ENCODE measurements around the gene DEF6. TPM values are rescaled to one million over a fixed set of nuclear protein-coding genes. Genes with fewer than 3 reads are reported as not detected.
A peak's percentile ranks its signal among the peaks of the same experiment; 100 is the strongest.

Gene DEF6
- total RNA-seq, 4 donors from 2014 or later = 2.5 to 4.7 (median 3.6) TPM

DNA sequence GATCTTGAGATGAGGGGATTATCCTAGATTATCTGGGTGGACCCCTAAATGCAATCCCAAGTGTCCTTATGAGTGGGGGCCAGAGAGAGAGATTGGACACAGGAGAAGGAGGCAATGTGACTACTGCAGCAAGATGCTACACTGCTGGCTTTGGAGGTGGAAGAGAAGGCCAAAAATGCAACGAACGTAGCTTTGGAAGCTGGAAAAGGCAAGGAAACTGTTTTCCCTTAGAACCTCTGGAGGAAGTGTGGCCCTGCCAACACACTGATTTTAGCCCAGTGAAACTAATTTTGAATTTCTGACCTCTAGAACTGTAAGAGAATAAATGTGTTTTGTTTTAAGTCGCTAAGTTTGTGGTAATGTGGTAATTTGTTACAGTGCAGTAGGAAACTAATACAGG lies 60.5 kb downstream of the DEF6 start:
- no peaks in the 10 kb centered on the region for H3K27me3 ChIP-seq
- H3K27ac ChIP-seq (replicated peaks in 1 of 4) = no peak overlapping the region
- no peak for DNase-seq (ENCODE audit: extremely low spot score)
- peaks cover 5 to 36% (median 14%) of the 10 kb centered on the region in 4 donors for H3K36me3 ChIP-seq
- 49% methylated on average over 3 of the region's 3 CpGs for WGBS
- no peak overlapping the region for H3K4me3 ChIP-seq
- no peak for TF ChIP-seq POLR2A (IDR thresholded peaks at IDR 0.05; ENCODE audit: low read depth)
- TF ChIP-seq EP300 (IDR thresholded peaks at IDR 0.05) = no peak
- TF ChIP-seq, protein P1, sequence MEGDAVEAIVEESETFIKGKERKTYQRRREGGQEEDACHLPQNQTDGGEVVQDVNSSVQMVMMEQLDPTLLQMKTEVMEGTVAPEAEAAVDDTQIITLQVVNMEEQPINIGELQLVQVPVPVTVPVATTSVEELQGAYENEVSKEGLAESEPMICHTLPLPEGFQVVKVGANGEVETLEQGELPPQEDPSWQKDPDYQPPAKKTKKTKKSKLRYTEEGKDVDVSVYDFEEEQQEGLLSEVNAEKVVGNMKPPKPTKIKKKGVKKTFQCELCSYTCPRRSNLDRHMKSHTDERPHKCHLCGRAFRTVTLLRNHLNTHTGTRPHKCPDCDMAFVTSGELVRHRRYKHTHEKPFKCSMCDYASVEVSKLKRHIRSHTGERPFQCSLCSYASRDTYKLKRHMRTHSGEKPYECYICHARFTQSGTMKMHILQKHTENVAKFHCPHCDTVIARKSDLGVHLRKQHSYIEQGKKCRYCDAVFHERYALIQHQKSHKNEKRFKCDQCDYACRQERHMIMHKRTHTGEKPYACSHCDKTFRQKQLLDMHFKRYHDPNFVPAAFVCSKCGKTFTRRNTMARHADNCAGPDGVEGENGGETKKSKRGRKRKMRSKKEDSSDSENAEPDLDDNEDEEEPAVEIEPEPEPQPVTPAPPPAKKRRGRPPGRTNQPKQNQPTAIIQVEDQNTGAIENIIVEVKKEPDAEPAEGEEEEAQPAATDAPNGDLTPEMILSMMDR (IDR thresholded peaks at IDR 0.05) = no peak
- TF ChIP-seq POLR2AphosphoS5 (IDR thresholded peaks at IDR 0.05) = no peak
- intact Hi-C loops (cut with DNase I) = no loop called here
- peaks cover 39 to 51% (median 42%) of the 10 kb centered on the region in 4 donors for H3K4me1 ChIP-seq
- H3K9me3 ChIP-seq = no peaks in the 10 kb centered on the region

DNA sequence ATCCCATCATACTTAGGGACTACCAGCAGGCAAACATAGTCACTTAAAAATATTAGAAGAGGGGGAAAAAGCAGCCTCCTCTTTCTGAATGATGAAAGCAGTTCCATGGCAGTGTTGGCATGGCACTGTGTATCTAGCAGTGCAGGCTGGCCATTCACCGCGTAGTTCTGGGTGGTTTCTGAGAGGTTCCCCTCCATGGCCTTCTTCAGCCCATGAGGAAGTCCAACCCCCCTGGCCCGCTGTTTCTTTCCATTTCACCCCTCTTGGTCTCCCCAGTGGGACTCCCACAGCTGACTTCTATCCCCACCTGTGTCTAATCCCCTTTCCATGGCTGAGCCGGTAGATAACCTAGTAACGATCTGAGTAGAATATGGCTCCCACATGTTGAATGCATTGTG lies 61.7 kb downstream of the DEF6 start:
- H3K9me3 ChIP-seq = no peaks in the 10 kb centered on the region
- peaks cover 4 to 23% (median 10%) of the 10 kb centered on the region in 4 donors for H3K36me3 ChIP-seq
- H3K27ac ChIP-seq (replicated peaks in 1 of 4) = peak overlapping the region in 1 of 4 donors; percentile 33
- no peak overlapping the region for H3K4me3 ChIP-seq
- no peak for DNase-seq (ENCODE audit: extremely low spot score)
- intact Hi-C loops (cut with DNase I) = no loop called here
- 97% methylated on average over 5 of the region's 5 CpGs for WGBS
- H3K4me1 ChIP-seq = peaks cover 39 to 51% (median 45%) of the 10 kb centered on the region in 4 donors
- TF ChIP-seq, protein P1 (IDR thresholded peaks at IDR 0.05) = no peak
- TF ChIP-seq POLR2A (IDR thresholded peaks at IDR 0.05; ENCODE audit: low read depth) (no peak), POLR2AphosphoS5 (IDR thresholded peaks at IDR 0.05) (no peak), EP300 (IDR thresholded peaks at IDR 0.05) (no peak)
- H3K27me3 ChIP-seq = no peaks in the 10 kb centered on the region

- Histone ChIP-seq H3K4me1 (peaks cover 39 to 51% (median 45%) of the 10 kb centered on the region in 4 donors), H3K4me3 (no peak overlapping the region), H3K36me3 (peaks cover 0 to 18% (median 9%) of the 10 kb centered on the region in 4 donors), H3K27ac (replicated peaks in 1 of 4) (peak overlapping the region in 2 of 4 donors; percentile 15 to 33), H3K27me3 (no peaks in the 10 kb centered on the region), H3K9me3 (no peaks in the 10 kb centered on the region)
- intact Hi-C loops (cut with DNase I) = no loop called here
- 25% methylated on average over 2 of the region's 2 CpGs for WGBS
- no peak for DNase-seq (ENCODE audit: extremely low spot score)
- TF ChIP-seq POLR2A (IDR thresholded peaks at IDR 0.05; ENCODE audit: low read depth) (no peak), EP300 (IDR thresholded peaks at IDR 0.05) (no peak), POLR2AphosphoS5 (IDR thresholded peaks at IDR 0.05) (no peak)
- TF ChIP-seq, protein P1 (IDR thresholded peaks at IDR 0.05) = no peak
Observed at GRCh38 chr6:35359744-35360348, 62.2 kb downstream of the DEF6 start.

DNA sequence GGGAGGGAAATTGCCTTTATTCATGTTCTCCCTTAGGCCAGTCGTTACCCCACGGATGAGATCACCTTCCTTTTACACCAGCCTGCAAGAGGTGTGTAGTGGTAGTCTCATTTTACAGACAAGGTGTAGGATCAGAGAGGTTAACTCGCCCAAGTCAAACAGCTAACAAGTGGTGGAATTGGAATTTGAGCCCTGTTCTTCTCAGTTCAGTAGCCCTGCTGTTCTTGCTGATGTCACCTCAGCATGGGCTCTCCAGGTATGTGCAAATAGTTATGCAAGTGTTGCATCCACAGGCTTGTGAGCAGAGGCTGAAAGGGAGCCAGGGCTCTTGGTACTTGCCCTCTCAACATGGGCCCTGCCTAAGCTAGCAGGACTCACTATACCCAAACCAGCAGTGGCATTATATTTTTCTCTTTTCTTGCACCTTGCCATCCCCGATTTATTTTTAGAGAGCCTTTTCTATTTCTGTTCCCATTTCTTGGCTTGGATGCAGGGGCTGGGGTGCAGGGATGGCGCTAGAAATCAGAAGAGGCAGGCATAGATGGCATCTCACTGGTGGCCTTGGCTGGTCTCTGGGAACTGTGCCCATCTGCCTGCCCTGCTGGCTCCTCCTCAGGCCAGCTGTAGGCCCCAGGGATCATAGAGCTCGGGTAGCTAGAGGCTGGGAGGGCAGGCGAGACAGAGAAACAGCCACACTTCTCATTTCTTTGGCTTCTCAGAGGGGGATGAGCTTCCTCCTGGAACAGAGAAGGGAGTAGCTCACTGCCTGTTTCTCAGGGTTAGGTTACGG lies 62.9 kb downstream of the DEF6 start:
- intact Hi-C loops (cut with DNase I) = no loop called here
- peaks cover 39 to 51% (median 45%) of the 10 kb centered on the region in 4 donors for H3K4me1 ChIP-seq
- no peaks in the 10 kb centered on the region for H3K27me3 ChIP-seq
- H3K9me3 ChIP-seq = no peaks in the 10 kb centered on the region
- peak overlapping the region in 3 of 4 donors; percentile 25 to 33 (median 31) for H3K27ac ChIP-seq (replicated peaks in 1 of 4)
- TF ChIP-seq EP300 (IDR thresholded peaks at IDR 0.05) (no peak), POLR2AphosphoS5 (IDR thresholded peaks at IDR 0.05) (peak; percentile 13 to 38)
- H3K36me3 ChIP-seq = peaks cover 0 to 15% (median 7%) of the 10 kb centered on the region in 4 donors
- DNase-seq (ENCODE audit: extremely low spot score) = no peak
- 54% methylated on average over 8 of the region's 8 CpGs for WGBS
- H3K4me3 ChIP-seq = no peak overlapping the region

- no peak overlapping the region for H3K27ac ChIP-seq (replicated peaks in 1 of 4)
- no peak overlapping the region for H3K4me3 ChIP-seq
- TF ChIP-seq POLR2A (IDR thresholded peaks at IDR 0.05; ENCODE audit: low read depth) = no peak
- TF ChIP-seq, protein P1 (IDR thresholded peaks at IDR 0.05) = no peak
- TF ChIP-seq POLR2AphosphoS5 (IDR thresholded peaks at IDR 0.05) = no peak
- TF ChIP-seq EP300 (IDR thresholded peaks at IDR 0.05) = no peak
- H3K27me3 ChIP-seq = no peaks in the 10 kb centered on the region
- H3K36me3 ChIP-seq = peaks cover 0 to 1% (median under 1%) of the 10 kb centered on the region in 4 donors
- DNase-seq (ENCODE audit: extremely low spot score) = no peak
- intact Hi-C loops (cut with DNase I) = no loop called here
- 94% methylated on average over 2 of the region's 2 CpGs for WGBS
- H3K4me1 ChIP-seq = peaks cover 39 to 49% (median 44%) of the 10 kb centered on the region in 4 donors
- no peaks in the 10 kb centered on the region for H3K9me3 ChIP-seq
Observed at GRCh38 chr6:35362200-35362599, 64.6 kb downstream of the DEF6 start.

All from esophagus muscularis mucosa (tissue), 4 donors.